GM23248 (cell line): ENCODE measurements around the gene KIRREL2.

Source experiments
- EZH2 ChIP-seq: fragments of 200-600 bp; sonication (generic); IDR thresholded peaks from 2 replicates; pipeline ENCODE4 v1.6.1; 2018; ENCODE audit warnings: antibody characterized with exemption, mild to moderate bottlenecking; ENCODE audit not compliant: insufficient read depth, poor library complexity, severe bottlenecking
- EZH2phosphoT487 ChIP-seq: fragments of 200-600 bp; sonication (generic); IDR thresholded peaks from 2 replicates; pipeline ENCODE4 v1.6.1; 2018; ENCODE audit warnings: antibody characterized with exemption, moderate library complexity, mild to moderate bottlenecking, low read depth; ENCODE audit not compliant: insufficient read depth

- TF ChIP-seq EZH2phosphoT487: no peak
- TF ChIP-seq EZH2: no peak
Observed at GRCh38 chr19:35845215-35846037, 11.3 kb upstream of the KIRREL2 start.
